ENCODE measurements around the gene CENPE. TPM values are rescaled to one million over a fixed set of nuclear protein-coding genes. Genes with fewer than 3 reads are reported as not detected.
"Not testable (repeated sequence)": the region's sequence is repeated elsewhere in the genome, so short reads cannot be mapped to it uniquely, and the experiment has no call there.

The CENPE gene
- total RNA-seq, 1 donor from 2014 or later = 95.2 TPM

- H3K36me3 Mint-ChIP-seq = peaks cover 40% of the 10 kb centered on the region
- no peak overlapping the region for H3K9ac ChIP-seq
- TF ChIP-seq EZH2phosphoT487 (IDR thresholded peaks at IDR 0.05) (no peak), EZH2 (IDR thresholded peaks at IDR 0.05) (no peak)
- TF ChIP-seq, protein P1, sequence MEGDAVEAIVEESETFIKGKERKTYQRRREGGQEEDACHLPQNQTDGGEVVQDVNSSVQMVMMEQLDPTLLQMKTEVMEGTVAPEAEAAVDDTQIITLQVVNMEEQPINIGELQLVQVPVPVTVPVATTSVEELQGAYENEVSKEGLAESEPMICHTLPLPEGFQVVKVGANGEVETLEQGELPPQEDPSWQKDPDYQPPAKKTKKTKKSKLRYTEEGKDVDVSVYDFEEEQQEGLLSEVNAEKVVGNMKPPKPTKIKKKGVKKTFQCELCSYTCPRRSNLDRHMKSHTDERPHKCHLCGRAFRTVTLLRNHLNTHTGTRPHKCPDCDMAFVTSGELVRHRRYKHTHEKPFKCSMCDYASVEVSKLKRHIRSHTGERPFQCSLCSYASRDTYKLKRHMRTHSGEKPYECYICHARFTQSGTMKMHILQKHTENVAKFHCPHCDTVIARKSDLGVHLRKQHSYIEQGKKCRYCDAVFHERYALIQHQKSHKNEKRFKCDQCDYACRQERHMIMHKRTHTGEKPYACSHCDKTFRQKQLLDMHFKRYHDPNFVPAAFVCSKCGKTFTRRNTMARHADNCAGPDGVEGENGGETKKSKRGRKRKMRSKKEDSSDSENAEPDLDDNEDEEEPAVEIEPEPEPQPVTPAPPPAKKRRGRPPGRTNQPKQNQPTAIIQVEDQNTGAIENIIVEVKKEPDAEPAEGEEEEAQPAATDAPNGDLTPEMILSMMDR (IDR thresholded peaks at IDR 0.05) = no peak
- H3K27ac ChIP-seq = no peak overlapping the region
- DNase-seq (ENCODE audit: low spot score) = no peak
- H3K4me2 ChIP-seq = no peak overlapping the region
- no peak overlapping the region for H2AFZ ChIP-seq (replicated peaks)
- H3K36me3 ChIP-seq = peaks cover 48% of the 10 kb centered on the region
- no peaks in the 10 kb centered on the region for H4K20me1 ChIP-seq (ENCODE audit: low read depth)
- no peaks in the 10 kb centered on the region for H3K27me3 ChIP-seq
- no peak overlapping the region for H3K4me3 Mint-ChIP-seq
- peaks cover 16% of the 10 kb centered on the region for H3K4me1 Mint-ChIP-seq
- no peaks in the 10 kb centered on the region for H3K9me3 ChIP-seq (ENCODE audit: low read depth)
- no peaks in the 10 kb centered on the region for H3F3A ChIP-seq (ENCODE audit: low read depth)
- no peak overlapping the region for H3K4me3 ChIP-seq
- peaks cover 14% of the 10 kb centered on the region for H3K4me1 ChIP-seq
- no peak overlapping the region for H3K27ac Mint-ChIP-seq
- no peaks in the 10 kb centered on the region for H3K27me3 Mint-ChIP-seq (ENCODE audit: insufficient read depth, low read depth)
- H3K9me3 Mint-ChIP-seq = no peaks in the 10 kb centered on the region
- peaks cover 54% of the 10 kb centered on the region for H3K79me2 ChIP-seq (ENCODE audit: low read depth)
These were observed 4.7 kb downstream of the CENPE start for GRCh38 chr4:103193457-103193856.

GRCh38 chr4:103171006-103171405, 27.1 kb downstream of the CENPE start:
- H3K9me3 ChIP-seq (ENCODE audit: low read depth) = no peaks in the 10 kb centered on the region
- no peak overlapping the region for H3K4me3 Mint-ChIP-seq
- no peaks in the 10 kb centered on the region for H3K4me1 ChIP-seq
- H4K20me1 ChIP-seq (ENCODE audit: low read depth) = no peaks in the 10 kb centered on the region
- no peaks in the 10 kb centered on the region for H3F3A ChIP-seq (ENCODE audit: low read depth)
- peaks cover 32% of the 10 kb centered on the region for H3K36me3 ChIP-seq
- no peak overlapping the region for H3K27ac ChIP-seq
- DNase-seq (ENCODE audit: low spot score) = no peak
- H3K9me3 Mint-ChIP-seq = peaks cover 15% of the 10 kb centered on the region
- H3K79me2 ChIP-seq (ENCODE audit: low read depth) = peaks cover 53% of the 10 kb centered on the region
- no peak overlapping the region for H3K4me3 ChIP-seq
- H3K27me3 ChIP-seq = no peaks in the 10 kb centered on the region
- peaks cover 55% of the 10 kb centered on the region for H3K36me3 Mint-ChIP-seq
- TF ChIP-seq, protein P1 (IDR thresholded peaks at IDR 0.05) = no peak
- TF ChIP-seq EZH2 (IDR thresholded peaks at IDR 0.05) (no peak), EZH2phosphoT487 (IDR thresholded peaks at IDR 0.05) (no peak)
- no peak overlapping the region for H2AFZ ChIP-seq (replicated peaks)
- H3K4me1 Mint-ChIP-seq = no peaks in the 10 kb centered on the region
- no peak overlapping the region for H3K4me2 ChIP-seq
- H3K9ac ChIP-seq = no peak overlapping the region
- H3K27me3 Mint-ChIP-seq (ENCODE audit: insufficient read depth, low read depth) = no peaks in the 10 kb centered on the region
- no peak overlapping the region for H3K27ac Mint-ChIP-seq

DNA sequence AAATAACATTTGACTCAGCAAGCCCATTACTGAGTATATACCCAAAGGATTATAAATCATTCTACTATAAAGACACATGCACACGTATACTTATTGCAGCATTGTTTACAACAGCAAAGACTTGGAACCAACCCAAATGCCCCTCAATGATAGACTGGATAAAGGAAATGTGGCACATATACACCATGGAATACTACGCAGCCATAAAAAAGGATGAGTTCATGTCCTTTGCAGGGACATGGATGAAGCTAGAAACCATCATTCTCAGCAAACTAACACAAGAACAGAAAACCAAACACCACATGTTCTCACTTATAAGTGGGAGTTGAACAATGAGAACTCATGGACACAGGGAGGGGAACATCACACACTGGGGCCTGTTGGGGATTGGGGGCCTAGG, 28.4 kb downstream of the CENPE start:
- not testable (repeated sequence) for H3K27ac Mint-ChIP-seq; H3K4me1 ChIP-seq; H3K27me3 ChIP-seq; DNase-seq (ENCODE audit: low spot score); H3K9me3 ChIP-seq (ENCODE audit: low read depth); H3K9ac ChIP-seq; H3K4me2 ChIP-seq; H3K4me3 ChIP-seq; H3F3A ChIP-seq (ENCODE audit: low read depth); H3K27ac ChIP-seq; H2AFZ ChIP-seq (replicated peaks); H3K4me3 Mint-ChIP-seq; H3K27me3 Mint-ChIP-seq (ENCODE audit: insufficient read depth, low read depth); H3K4me1 Mint-ChIP-seq; H4K20me1 ChIP-seq (ENCODE audit: low read depth)
- peaks cover 25% of the 10 kb centered on the region for H3K36me3 ChIP-seq
- peaks cover 53% of the 10 kb centered on the region for H3K79me2 ChIP-seq (ENCODE audit: low read depth)
- Mint-ChIP-seq H3K9me3 (peaks cover 15% of the 10 kb centered on the region), H3K36me3 (peaks cover 57% of the 10 kb centered on the region)

- Histone ChIP-seq H3K27me3 (no peaks in the 10 kb centered on the region), H2AFZ (replicated peaks) (no peak overlapping the region), H3K4me2 (no peak overlapping the region), H3K79me2 (ENCODE audit: low read depth) (peaks cover 49% of the 10 kb centered on the region), H4K20me1 (ENCODE audit: low read depth) (no peaks in the 10 kb centered on the region), H3K36me3 (peaks cover 17% of the 10 kb centered on the region), H3K9me3 (ENCODE audit: low read depth) (no peaks in the 10 kb centered on the region), H3F3A (ENCODE audit: low read depth) (no peaks in the 10 kb centered on the region), H3K4me1 (no peaks in the 10 kb centered on the region), H3K27ac (no peak overlapping the region), H3K4me3 (no peak overlapping the region), H3K9ac (no peak overlapping the region)
- Mint-ChIP-seq H3K4me3 (no peak overlapping the region), H3K9me3 (peaks cover 15% of the 10 kb centered on the region), H3K36me3 (peaks cover 53% of the 10 kb centered on the region), H3K27me3 (ENCODE audit: insufficient read depth, low read depth) (no peaks in the 10 kb centered on the region), H3K4me1 (no peaks in the 10 kb centered on the region), H3K27ac (no peak overlapping the region)
- TF ChIP-seq EZH2 (IDR thresholded peaks at IDR 0.05) = no peak
- TF ChIP-seq EZH2phosphoT487 (IDR thresholded peaks at IDR 0.05) = no peak
- TF ChIP-seq, protein P1 (IDR thresholded peaks at IDR 0.05) = no peak
- no peak for DNase-seq (ENCODE audit: low spot score)
These were observed 29.1 kb downstream of the CENPE start for GRCh38 chr4:103168993-103169392.

All from neural progenitor cell (in vitro differentiated cells).